Body of pancreas (tissue), 4 donors: ENCODE data around the gene TMEM220. TPM values are rescaled to one million over a fixed set of nuclear protein-coding genes. Genes with fewer than 3 reads are reported as not detected.
"Not testable (repeated sequence)": the region's sequence is repeated elsewhere in the genome, so short reads cannot be mapped to it uniquely, and the experiment has no call there.

ENCODE experiments used
- ATAC-seq: fragments of 150-250 bp; one replicate; pipeline ENCODE4 v1.9.1; 2016
- DNase-seq, 4 donors: peaks; one replicate each; pipeline ENCODE4 v3.0.0-alpha.2; 2019
- H3K27ac ChIP-seq, 4 donors: fragments of 200-600 bp; sonication (generic); 1 replicate in 3 of 4; 2 replicates in 1 of 4; pipeline versions ENCODE4 v1.5.1 to v1.6.1; 2016 to 2019; ENCODE audit warnings: mild to moderate bottlenecking in 1 of 4, mixed read lengths in 1 of 4, moderate library complexity in 1 of 4
- H3K27me3 ChIP-seq, 2 donors: fragments of 200-600 bp; sonication (generic); one replicate each; pipeline ENCODE4 v1.6.0; 2016; ENCODE audit warnings: mild to moderate bottlenecking in 1 of 2
- H3K36me3 ChIP-seq, 2 donors: fragments of 200-600 bp; sonication (generic); replicated peaks in 1 of 2; 2 replicates each; pipeline ENCODE4 v1.5.1; 2016; ENCODE audit warnings: low read depth in 2 of 2; ENCODE audit not compliant: insufficient read depth in 1 of 2
- H3K4me1 ChIP-seq: fragments of 200-600 bp; sonication (generic); one replicate; pipeline ENCODE4 v1.6.0; 2016
- H3K4me3 ChIP-seq, 2 donors: fragments of 200-600 bp; sonication (generic); 1 replicate in 1 of 2; 2 replicates in 1 of 2; pipeline ENCODE4 v1.5.1; 2016 to 2019
- H3K9me3 ChIP-seq, 3 donors: fragments of 200-600 bp; sonication (generic); 1 replicate in 2 of 3; 2 replicates in 1 of 3; pipeline ENCODE4 v1.5.1; 2016
- CTCF ChIP-seq, 7 experiments: fragments of 450-650 bp in 4 of 7; fragments of 200-600 bp in 3 of 7; sonication (generic) in 3 of 7; IDR thresholded peaks; one replicate each; pipeline ENCODE4 v1.5.1; 2016 to 2019; ENCODE audit warnings: antibody characterized with exemption in 7 of 7
- POLR2A ChIP-seq, 3 donors: fragments of 450-650 bp; IDR thresholded peaks; one replicate each; pipeline ENCODE4 v1.6.1; 2016; ENCODE audit warnings: antibody characterized with exemption in 3 of 3, mild to moderate bottlenecking in 2 of 3
- WGBS, 2 donors: methylation state at CpG; one replicate each; pipeline ENCODE4 v1.1.5; 2017; 5-methylcytosine and 5-hydroxymethylcytosine counted together
- intact Hi-C: fragments of 100-400 bp; cut with DNase I; formaldehyde crosslinking; loops from one replicate; pipeline ENCODE4 v1.15.1; 2023
- total RNA-seq, 2 donors: library from RNA; depleted of rRNA; stranded (reverse); fragments of >200 nt; gene quantifications; one replicate each; pipeline ENCODE4 v1.1.0, GENCODE V29; 2016

Gene TMEM220
- total RNA-seq, 2 donors from 2014 or later: 4.4 to 11.5 TPM

GRCh38 chr17:10735251-10735650 lies 5.4 kb upstream of the TMEM220 start:
- TF ChIP-seq POLR2A (IDR thresholded peaks at IDR 0.05) (no peak), CTCF (IDR thresholded peaks at IDR 0.05) (no peak)
- 48 to 58% methylated on average over 2 of the region's 2 CpGs for WGBS, 2 donors
- intact Hi-C loops: no loop called here
- Histone ChIP-seq H3K4me3 (no peak overlapping the region), H3K4me1 (peaks cover 22% of the 10 kb centered on the region), H3K36me3 (no peaks in the 10 kb centered on the region), H3K27me3 (no peaks in the 10 kb centered on the region), H3K9me3 (no peaks in the 10 kb centered on the region), H3K27ac (no peak overlapping the region)
- ATAC-seq (no peak), DNase-seq (no peak)

- WGBS, 2 donors: 69 to 74% methylated on average over 3 of the region's 3 CpGs
- H3K4me1 ChIP-seq: peaks cover 30% of the 10 kb centered on the region
- no peak overlapping the region for H3K27ac ChIP-seq
- H3K27me3 ChIP-seq: no peaks in the 10 kb centered on the region
- H3K4me3 ChIP-seq: no peak overlapping the region
- intact Hi-C loops: no loop called here
- no peaks in the 10 kb centered on the region for H3K36me3 ChIP-seq
- DNase-seq (no peak), ATAC-seq (no peak)
- no peaks in the 10 kb centered on the region for H3K9me3 ChIP-seq
- TF ChIP-seq CTCF (IDR thresholded peaks at IDR 0.05) (no peak), POLR2A (IDR thresholded peaks at IDR 0.05) (no peak)
Observed at GRCh38 chr17:10733666-10734065, 3.8 kb upstream of the TMEM220 start.

GRCh38 chr17:10732121-10732520 lies 2.3 kb upstream of the TMEM220 start:
- DNase-seq, H3K9me3 ChIP-seq, H3K27me3 ChIP-seq, H3K4me3 ChIP-seq, H3K36me3 ChIP-seq, H3K27ac ChIP-seq, ATAC-seq, intact Hi-C loops: not testable (repeated sequence)
- 90 to 94% methylated on average over 5 to 6 of the region's 6 CpGs for WGBS, 2 donors
- peaks cover 16% of the 10 kb centered on the region for H3K4me1 ChIP-seq

- H3K4me1 ChIP-seq: peaks cover 11% of the 10 kb centered on the region
- H3K36me3 ChIP-seq: no peaks in the 10 kb centered on the region
- DNase-seq: no peak
- 95% methylated on average over 6 of the region's 6 CpGs for WGBS, 2 donors
- intact Hi-C loops: no loop called here
- no peak overlapping the region for H3K4me3 ChIP-seq
- no peaks in the 10 kb centered on the region for H3K27me3 ChIP-seq
- no peak overlapping the region for H3K27ac ChIP-seq
- H3K9me3 ChIP-seq: no peaks in the 10 kb centered on the region
- TF ChIP-seq CTCF (IDR thresholded peaks at IDR 0.05): no peak
- TF ChIP-seq POLR2A (IDR thresholded peaks at IDR 0.05): no peak
- ATAC-seq: no peak
Observed at GRCh38 chr17:10731408-10731879, 1.6 kb upstream of the TMEM220 start.

GRCh38 chr17:10730247-10730646 lies 424 bp upstream of the TMEM220 start:
- 13 to 14% methylated on average over 15 of the region's 15 CpGs for WGBS, 2 donors
- DNase-seq (peak in 1 of 4 donors; percentile 26), ATAC-seq (peak; percentile 5)
- H3K4me1 ChIP-seq: peaks cover 11% of the 10 kb centered on the region
- H3K36me3 ChIP-seq, H3K27me3 ChIP-seq, intact Hi-C loops, H3K9me3 ChIP-seq: not testable (repeated sequence)
- H3K27ac ChIP-seq: peak overlapping the region in 3 of 4 donors; percentile 89 to 95 (median 93)
- peak overlapping the region in 1 of 2 donors; percentile 42 for H3K4me3 ChIP-seq

- no peak overlapping the region for H3K4me3 ChIP-seq
- H3K36me3 ChIP-seq: peaks cover 0 to 2% of the 10 kb centered on the region in 2 donors
- no peaks in the 10 kb centered on the region for H3K27me3 ChIP-seq
- H3K4me1 ChIP-seq: peaks cover 11% of the 10 kb centered on the region
- 92 to 96% methylated on average over 10 of the region's 10 CpGs for WGBS, 2 donors
- DNase-seq: no peak
- intact Hi-C loops: no loop called here
- no peak for TF ChIP-seq CTCF (IDR thresholded peaks at IDR 0.05)
- no peak for TF ChIP-seq POLR2A (IDR thresholded peaks at IDR 0.05)
- no peak for ATAC-seq
- H3K9me3 ChIP-seq: no peaks in the 10 kb centered on the region
- no peak overlapping the region for H3K27ac ChIP-seq
Observed at GRCh38 chr17:10728331-10728892, 1.4 kb downstream of the TMEM220 start.
